NB4 (cell line): ENCODE results near the gene SRA1.

ENCODE experiments used
- POLR2A ChIP-seq: IDR thresholded peaks from 2 replicates; pipeline ENCODE4 v1.6.1; 2011; ENCODE audit warnings: mild to moderate bottlenecking; ENCODE audit not compliant: insufficient read length; ENCODE audit errors: extremely low read depth
- TF ChIP-seq, protein P1 (sequence below): IDR thresholded peaks from one replicate; pipeline ENCODE4 v1.5.1; 2012; ENCODE audit warnings: low read depth, low read length

GRCh38 chr5:140551872-140552271 is 5.4 kb downstream of the SRA1 start:
- TF ChIP-seq POLR2A: no peak
- TF ChIP-seq, protein P1, sequence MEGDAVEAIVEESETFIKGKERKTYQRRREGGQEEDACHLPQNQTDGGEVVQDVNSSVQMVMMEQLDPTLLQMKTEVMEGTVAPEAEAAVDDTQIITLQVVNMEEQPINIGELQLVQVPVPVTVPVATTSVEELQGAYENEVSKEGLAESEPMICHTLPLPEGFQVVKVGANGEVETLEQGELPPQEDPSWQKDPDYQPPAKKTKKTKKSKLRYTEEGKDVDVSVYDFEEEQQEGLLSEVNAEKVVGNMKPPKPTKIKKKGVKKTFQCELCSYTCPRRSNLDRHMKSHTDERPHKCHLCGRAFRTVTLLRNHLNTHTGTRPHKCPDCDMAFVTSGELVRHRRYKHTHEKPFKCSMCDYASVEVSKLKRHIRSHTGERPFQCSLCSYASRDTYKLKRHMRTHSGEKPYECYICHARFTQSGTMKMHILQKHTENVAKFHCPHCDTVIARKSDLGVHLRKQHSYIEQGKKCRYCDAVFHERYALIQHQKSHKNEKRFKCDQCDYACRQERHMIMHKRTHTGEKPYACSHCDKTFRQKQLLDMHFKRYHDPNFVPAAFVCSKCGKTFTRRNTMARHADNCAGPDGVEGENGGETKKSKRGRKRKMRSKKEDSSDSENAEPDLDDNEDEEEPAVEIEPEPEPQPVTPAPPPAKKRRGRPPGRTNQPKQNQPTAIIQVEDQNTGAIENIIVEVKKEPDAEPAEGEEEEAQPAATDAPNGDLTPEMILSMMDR: no peak
